NCI-H2107 (cell line): Measurements from ENCODE around the gene RBCK1.
"Not testable (repeated sequence)": the region's sequence is repeated elsewhere in the genome, so short reads cannot be mapped to it uniquely, and the experiment has no call there.

Experiments
- DNase-seq: peaks from one replicate; lab custom pipeline; 2025; lab: John Stamatoyannopoulos, UW

RBCK1 gene

DNA sequence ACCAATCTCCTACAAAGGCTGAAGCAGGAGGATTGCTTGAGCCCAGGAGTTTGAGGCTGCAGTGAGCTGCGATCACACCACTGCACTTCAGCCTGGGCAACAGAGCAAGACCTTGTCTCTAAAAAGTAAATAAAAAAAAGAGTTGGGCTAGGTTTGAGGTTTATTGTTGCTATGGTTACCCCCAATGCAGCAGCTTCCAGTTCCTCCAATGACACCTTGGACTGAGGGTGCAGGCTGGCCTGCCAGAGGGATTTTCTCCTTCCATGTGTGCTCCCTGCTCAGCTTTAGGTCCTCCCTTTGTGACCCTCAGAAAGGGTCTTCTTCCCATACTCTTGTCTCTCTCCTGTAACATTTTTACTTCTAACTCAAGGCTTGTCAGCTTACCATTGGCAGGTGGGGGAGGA is 64.8 kb downstream of the RBCK1 start:
- DNase-seq: no peak

DNA sequence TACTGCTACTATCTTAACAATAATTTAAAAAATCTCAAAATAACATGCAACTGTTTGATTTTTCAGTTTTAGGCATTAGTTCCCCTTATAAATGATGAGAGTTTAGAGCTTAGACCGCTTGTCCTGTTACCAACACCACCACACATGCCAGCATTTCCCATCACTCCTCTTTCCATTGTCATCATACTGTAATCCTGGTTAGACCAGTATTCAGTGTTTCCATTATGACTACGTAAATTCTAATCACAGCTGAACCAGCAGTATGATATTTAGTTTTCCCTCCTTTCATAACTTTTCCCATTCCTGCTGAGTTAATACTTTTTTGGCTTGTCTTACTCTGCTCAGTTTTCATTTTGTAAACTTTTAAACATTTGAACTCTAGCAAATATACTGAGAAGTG is 66.5 kb downstream of the RBCK1 start:
- DNase-seq: no peak

GRCh38 chr20:475463-476357 is 67.6 kb downstream of the RBCK1 start:
- DNase-seq: no peak

DNA sequence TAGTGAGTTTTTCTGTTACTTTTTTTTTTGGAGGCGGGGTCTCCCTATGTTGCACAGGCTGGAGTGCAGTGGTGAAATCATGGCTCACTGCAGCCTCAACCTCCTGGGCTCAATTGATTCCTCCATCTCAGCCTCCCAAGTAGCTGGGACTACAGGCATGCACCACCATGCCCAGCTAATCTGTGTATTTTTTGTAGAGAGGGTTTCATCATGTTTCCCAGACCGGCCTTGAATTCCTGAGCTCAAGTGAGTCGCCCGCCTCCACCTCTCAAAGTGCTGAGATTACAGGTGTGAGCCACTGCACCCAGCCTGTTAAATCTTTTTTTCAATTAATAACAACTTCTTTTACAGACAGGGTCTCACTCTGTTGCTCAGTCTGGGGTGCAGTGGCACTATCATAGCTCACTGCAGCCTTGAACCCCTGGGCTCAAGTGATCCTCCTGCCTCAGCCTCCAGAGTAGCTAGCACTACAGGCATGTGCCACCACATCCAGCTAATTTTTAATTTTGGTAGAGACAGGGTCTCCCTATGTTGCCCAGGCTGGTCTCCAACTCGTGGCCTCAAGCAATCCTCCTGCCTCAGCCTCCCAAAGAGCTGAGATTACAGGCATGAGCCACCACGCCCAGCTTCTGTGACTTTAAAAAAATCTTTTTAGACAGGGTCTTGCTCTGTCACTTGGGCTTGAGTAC is 68.6 kb downstream of the RBCK1 start:
- not testable (repeated sequence) for DNase-seq

- no peak for DNase-seq
These were observed 70.2 kb downstream of the RBCK1 start for GRCh38 chr20:478010-478948.

- DNase-seq: peak; percentile 13
These were observed 70.9 kb downstream of the RBCK1 start for GRCh38 chr20:478949-479429.

- no peak for DNase-seq
These were observed 71.4 kb downstream of the RBCK1 start for GRCh38 chr20:479487-479886.

- no peak for DNase-seq
These were observed 71.9 kb downstream of the RBCK1 start for GRCh38 chr20:480044-480443.

DNA sequence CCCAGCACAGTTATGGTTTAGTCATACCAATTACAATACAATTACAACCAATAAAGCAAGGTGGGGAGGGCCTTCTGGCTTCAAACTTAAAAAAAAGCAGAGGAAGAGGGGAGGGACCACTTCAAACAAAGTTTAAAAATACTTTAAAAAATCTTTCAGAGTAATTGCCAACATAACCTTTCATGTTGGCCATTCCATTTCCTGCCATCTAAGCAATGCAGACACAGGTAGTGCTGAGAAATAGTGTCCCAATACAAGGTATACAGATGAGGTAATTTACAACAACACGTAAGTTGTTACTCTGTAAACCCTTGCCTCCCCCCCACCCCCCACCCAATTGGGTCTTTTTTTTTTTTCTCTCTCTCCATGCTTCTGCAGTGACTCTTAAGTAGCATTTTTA is 73.1 kb downstream of the RBCK1 start:
- no peak for DNase-seq
